ENCODE data around the gene CCDC150. TPM values are rescaled to one million over a fixed set of nuclear protein-coding genes. Genes with fewer than 3 reads are reported as not detected.
"Not testable (repeated sequence)": the region's sequence is repeated elsewhere in the genome, so short reads cannot be mapped to it uniquely, and the experiment has no call there.

The CCDC150 gene
- total and polyA plus RNA-seq, 8 donors: 0.29 to 19.8 (median 3.2) TPM; not detected in 1

DNA sequence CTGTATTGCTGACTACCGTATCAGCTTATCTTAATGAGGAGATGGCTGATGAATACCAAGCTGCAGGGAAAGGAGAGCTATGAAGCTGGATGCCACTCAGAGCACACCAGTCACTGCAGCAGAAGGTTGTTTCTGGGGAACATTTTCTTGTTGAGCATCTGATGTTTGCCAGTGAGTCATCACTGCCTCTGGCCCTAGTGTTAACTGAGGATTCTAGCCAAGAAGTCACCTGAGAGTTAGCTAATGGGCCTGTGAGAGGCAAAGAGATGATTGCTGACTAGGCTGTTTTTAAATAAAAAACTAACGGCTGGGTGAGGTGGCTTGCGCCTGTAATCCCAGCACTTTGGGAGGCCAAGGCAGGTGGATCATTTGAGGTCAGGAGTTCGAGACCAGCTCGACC is 37.9 kb downstream of the CCDC150 start:
- no peak overlapping the region for H3K27ac ChIP-seq
- H3K4me3 ChIP-seq: no peak overlapping the region
- no peaks in the 10 kb centered on the region for H3K36me3 ChIP-seq
- 89 to 96% (median 92%) methylated on average over 5 of the region's 5 CpGs for WGBS, 5 donors
- H3K4me1 ChIP-seq: no peaks in the 10 kb centered on the region
- intact Hi-C loops (cut with DNase I; ENCODE audit: low total_unique reads): no loop called here
- DNase-seq: peak in 1 of 2 donors; percentile 8
- TF ChIP-seq POLR2AphosphoS5 (IDR thresholded peaks at IDR 0.05) (no peak), CTCF (IDR thresholded peaks at IDR 0.05) (no peak), POLR2A (IDR thresholded peaks at IDR 0.05) (no peak), EP300 (IDR thresholded peaks at IDR 0.05) (no peak)
- H3K9me3 ChIP-seq: no peaks in the 10 kb centered on the region
- H3K27me3 ChIP-seq: no peaks in the 10 kb centered on the region

GRCh38 chr2:196679368-196679767 is 39.9 kb downstream of the CCDC150 start:
- H3K27ac ChIP-seq: no peak overlapping the region
- H3K4me3 ChIP-seq: no peak overlapping the region
- H3K27me3 ChIP-seq: no peaks in the 10 kb centered on the region
- intact Hi-C loops (cut with DNase I; ENCODE audit: low total_unique reads): no loop called here
- no peaks in the 10 kb centered on the region for H3K4me1 ChIP-seq
- peaks cover 0 to 10% (median 2%) of the 10 kb centered on the region in 4 donors for H3K9me3 ChIP-seq
- no peak for TF ChIP-seq POLR2AphosphoS5 (IDR thresholded peaks at IDR 0.05)
- no peak for TF ChIP-seq EP300 (IDR thresholded peaks at IDR 0.05)
- no peak for TF ChIP-seq POLR2A (IDR thresholded peaks at IDR 0.05)
- TF ChIP-seq CTCF (IDR thresholded peaks at IDR 0.05): no peak
- no peaks in the 10 kb centered on the region for H3K36me3 ChIP-seq
- no peak for DNase-seq

DNA sequence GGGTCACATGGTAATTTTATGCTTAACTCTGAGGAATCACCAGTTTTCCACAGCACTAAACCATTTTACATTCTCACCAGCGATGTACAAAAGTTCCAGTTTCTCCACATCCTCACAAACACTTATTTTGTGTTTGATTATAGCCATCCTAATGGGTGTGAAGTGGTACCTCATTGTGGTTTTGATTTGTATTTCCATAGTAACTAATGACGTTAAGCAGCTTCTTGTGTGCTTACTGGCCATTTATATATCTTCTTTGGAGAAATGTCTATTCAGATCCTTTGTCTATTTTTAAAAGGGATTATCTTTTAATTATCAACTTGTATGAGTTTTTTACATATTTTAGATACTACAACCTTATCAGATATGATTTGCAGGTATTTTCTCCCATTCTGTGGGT is 42.0 kb downstream of the CCDC150 start:
- WGBS, 5 donors: 89 to 96% (median 94%) methylated on average over 2 of the region's 2 CpGs
- Histone ChIP-seq H3K27me3 (no peaks in the 10 kb centered on the region), H3K27ac (no peak overlapping the region), H3K4me1 (no peaks in the 10 kb centered on the region), H3K9me3 (peaks cover 0 to 24% (median 14%) of the 10 kb centered on the region in 4 donors), H3K4me3 (no peak overlapping the region), H3K36me3 (no peaks in the 10 kb centered on the region)
- DNase-seq: no peak
- TF ChIP-seq POLR2A (IDR thresholded peaks at IDR 0.05) (no peak), POLR2AphosphoS5 (IDR thresholded peaks at IDR 0.05) (no peak), CTCF (IDR thresholded peaks at IDR 0.05) (no peak), EP300 (IDR thresholded peaks at IDR 0.05) (no peak)
- intact Hi-C loops (cut with DNase I; ENCODE audit: low total_unique reads): no loop called here

DNA sequence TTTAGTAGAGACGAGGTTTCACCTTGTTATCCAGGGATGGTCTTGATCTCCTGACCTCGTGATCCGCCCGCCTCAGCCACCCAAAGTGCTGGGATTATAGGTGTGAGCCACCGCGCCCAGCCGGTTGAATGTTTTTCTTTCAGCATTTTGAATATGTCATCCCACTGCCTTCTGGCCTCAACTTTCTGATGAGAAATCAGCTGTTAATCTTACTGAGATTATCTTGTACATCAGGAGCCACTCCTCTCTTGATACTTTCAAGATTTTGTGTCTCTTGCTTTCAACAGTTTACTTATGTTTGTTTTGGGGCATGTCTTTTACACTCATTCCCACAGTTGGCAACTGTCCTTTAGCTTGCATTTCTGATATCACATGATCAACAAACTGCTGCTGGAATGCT is 46.3 kb downstream of the CCDC150 start:
- WGBS, 5 donors: 92 to 97% (median 96%) methylated on average over 7 of the region's 7 CpGs
- no peaks in the 10 kb centered on the region for H3K36me3 ChIP-seq
- intact Hi-C loops (cut with DNase I; ENCODE audit: low total_unique reads): no loop called here
- DNase-seq: no peak
- TF ChIP-seq EP300 (IDR thresholded peaks at IDR 0.05) (no peak), CTCF (IDR thresholded peaks at IDR 0.05) (no peak), POLR2AphosphoS5 (IDR thresholded peaks at IDR 0.05) (no peak), POLR2A (IDR thresholded peaks at IDR 0.05) (no peak)
- no peaks in the 10 kb centered on the region for H3K4me1 ChIP-seq
- H3K27ac ChIP-seq: no peak overlapping the region
- no peak overlapping the region for H3K4me3 ChIP-seq
- H3K27me3 ChIP-seq: no peaks in the 10 kb centered on the region
- H3K9me3 ChIP-seq: peaks cover 0 to 39% (median 20%) of the 10 kb centered on the region in 4 donors

- 91 to 99% (median 98%) methylated on average over 2 of the region's 2 CpGs for WGBS, 5 donors
- DNase-seq; H3K27ac ChIP-seq; H3K4me3 ChIP-seq; H3K36me3 ChIP-seq; H3K27me3 ChIP-seq; H3K4me1 ChIP-seq; intact Hi-C loops (cut with DNase I; ENCODE audit: low total_unique reads): not testable (repeated sequence)
- H3K9me3 ChIP-seq: peaks cover 0 to 39% (median 20%) of the 10 kb centered on the region in 4 donors
These were observed 47.2 kb downstream of the CCDC150 start for GRCh38 chr2:196686737-196687136.

Data from stomach (tissue), 9 donors.